ENCODE measurements around the gene TIGD7. TPM values are rescaled to one million over a fixed set of nuclear protein-coding genes. Genes with fewer than 3 reads are reported as not detected.

Gene TIGD7
- polyA plus RNA-seq, 1 donor from 2014 or later, result 4.4 TPM

Other genes starting within 250 kb of the TIGD7 start
- 59.8 TPM for gene IL32, start 239.8 kb downstream of the TIGD7 start, polyA plus RNA-seq
- not detected for gene ZSCAN10, start 206.1 kb downstream of the TIGD7 start, polyA plus RNA-seq
- not detected for gene ZNF205, start 192.8 kb downstream of the TIGD7 start, polyA plus RNA-seq
- gene ZNF213, start 170.4 kb downstream of the TIGD7 start, polyA plus RNA-seq, result 1.9 TPM
- not detected for gene OR1F1, start 117.2 kb downstream of the TIGD7 start, polyA plus RNA-seq
- 8.3 TPM for gene ZNF200, start 70.3 kb downstream of the TIGD7 start, polyA plus RNA-seq
- gene MEFV, start 48.8 kb downstream of the TIGD7 start, polyA plus RNA-seq, result not detected
- gene ZNF263, start 21.9 kb downstream of the TIGD7 start, polyA plus RNA-seq, result 61.3 TPM
- gene ZNF75A, start 67 bp upstream of the TIGD7 start, polyA plus RNA-seq, result 27.1 TPM
- not detected for gene OR2C1, start 50.5 kb upstream of the TIGD7 start, polyA plus RNA-seq
- gene ZSCAN32, start 95.6 kb upstream of the TIGD7 start, polyA plus RNA-seq, result 16.9 TPM
- gene ZNF174, start 95.8 kb upstream of the TIGD7 start, polyA plus RNA-seq, result 15.5 TPM
- gene ZNF597, start 138.1 kb upstream of the TIGD7 start, polyA plus RNA-seq, result 1.0 TPM
- gene NAA60, start 138.2 kb upstream of the TIGD7 start, polyA plus RNA-seq, result 36.5 TPM
- not detected for gene C16orf90, start 190.1 kb upstream of the TIGD7 start, polyA plus RNA-seq
- 3.9 TPM for gene CLUAP1, start 195.6 kb upstream of the TIGD7 start, polyA plus RNA-seq